GM19025 (cell line): ENCODE measurements around the gene SFXN5.
"Not testable (repeated sequence)": the region's sequence is repeated elsewhere in the genome, so short reads cannot be mapped to it uniquely, and the experiment has no call there.

Experiments
- ATAC-seq: cut with Tn5 transposase; IDR thresholded peaks from one replicate; pipeline ENCODE4 v1.9.1; 2021; ENCODE audit warnings: mild to moderate bottlenecking, low read depth, moderate library complexity; ENCODE audit not compliant: unreplicated experiment

Gene SFXN5

DNA sequence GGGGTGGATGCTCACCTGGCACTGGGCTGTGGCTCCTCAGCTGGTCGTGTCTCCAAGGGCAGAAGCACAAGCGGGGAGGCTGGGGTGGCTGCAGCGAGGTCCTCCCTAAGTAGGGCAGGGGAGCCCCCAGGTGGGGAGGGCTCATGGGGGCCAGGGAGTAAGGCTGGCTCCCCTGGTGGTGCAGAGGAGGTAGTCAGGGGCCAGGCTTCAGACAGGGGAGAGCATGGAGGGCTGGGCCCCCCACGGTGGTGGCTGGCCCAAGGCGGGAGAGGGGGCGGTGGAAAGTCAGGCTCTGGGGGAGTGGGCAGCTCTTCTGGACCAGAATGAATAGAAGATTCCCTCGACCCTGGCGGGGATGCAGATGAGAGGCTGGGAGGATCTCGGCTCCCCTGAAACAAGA lies 8.1 kb upstream of the SFXN5 start:
- no peak for ATAC-seq

DNA sequence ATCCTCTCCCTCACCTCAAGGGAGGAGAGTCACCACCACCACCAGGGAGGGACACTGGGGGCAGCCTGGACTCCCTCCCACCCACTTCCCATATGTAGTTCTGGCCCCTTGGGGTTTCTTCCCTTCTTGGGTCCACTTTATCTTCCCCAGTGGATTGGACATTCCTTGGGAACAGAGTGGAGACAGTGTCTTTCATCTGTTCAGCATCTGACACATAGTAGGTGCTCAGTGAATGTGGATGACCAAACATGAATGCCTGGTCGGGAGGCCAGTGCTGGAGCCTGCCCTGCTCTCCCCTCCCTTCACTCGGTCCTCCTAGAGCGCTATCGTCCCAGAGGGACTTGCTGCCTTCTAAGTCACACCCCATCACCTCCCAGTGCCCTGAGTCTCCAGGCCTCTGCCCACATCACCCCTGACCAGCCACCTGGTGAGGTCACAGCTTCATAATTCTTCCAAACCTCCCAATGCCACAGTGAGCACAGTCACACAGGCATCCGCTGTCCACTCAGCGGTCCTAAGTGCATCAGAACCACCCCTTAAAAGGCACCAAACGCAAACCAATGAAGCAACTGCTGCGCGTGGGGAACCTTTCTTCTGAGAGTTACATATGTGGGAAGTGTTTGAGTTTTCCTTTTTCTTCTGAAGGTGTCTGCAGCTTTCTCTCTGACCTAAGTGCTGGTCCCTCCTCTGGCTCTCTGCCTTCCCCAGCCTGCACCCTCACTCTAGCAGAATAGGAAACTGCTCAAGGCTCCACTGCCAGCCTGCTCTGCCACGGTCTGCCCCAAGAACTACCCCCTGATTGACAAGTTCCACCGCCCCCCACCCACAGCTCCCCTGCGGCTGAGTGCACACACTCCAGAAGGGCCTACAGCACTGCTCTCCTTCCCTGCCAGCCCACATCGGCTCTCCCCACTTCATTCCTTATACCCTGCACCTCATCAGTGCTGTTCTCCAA lies 7.2 kb upstream of the SFXN5 start:
- ATAC-seq: no peak

DNA sequence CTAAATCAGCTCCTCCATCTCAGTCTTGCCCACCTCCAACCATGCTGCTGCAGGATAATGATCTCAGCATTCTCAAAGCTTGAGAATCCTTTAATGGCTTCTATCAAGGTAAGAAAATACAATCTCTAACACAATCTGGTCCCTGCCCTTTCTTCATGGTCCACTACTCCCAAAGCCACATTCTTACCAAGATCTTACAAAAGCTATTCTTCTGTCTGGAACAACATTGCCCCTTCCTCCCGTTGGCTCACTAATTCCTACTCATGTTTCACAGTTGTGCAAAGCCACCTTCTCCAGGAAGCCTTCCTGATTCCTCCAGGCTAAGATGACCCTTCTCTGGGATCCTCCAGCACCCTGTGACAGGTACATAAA lies 5.9 kb upstream of the SFXN5 start:
- ATAC-seq: no peak

DNA sequence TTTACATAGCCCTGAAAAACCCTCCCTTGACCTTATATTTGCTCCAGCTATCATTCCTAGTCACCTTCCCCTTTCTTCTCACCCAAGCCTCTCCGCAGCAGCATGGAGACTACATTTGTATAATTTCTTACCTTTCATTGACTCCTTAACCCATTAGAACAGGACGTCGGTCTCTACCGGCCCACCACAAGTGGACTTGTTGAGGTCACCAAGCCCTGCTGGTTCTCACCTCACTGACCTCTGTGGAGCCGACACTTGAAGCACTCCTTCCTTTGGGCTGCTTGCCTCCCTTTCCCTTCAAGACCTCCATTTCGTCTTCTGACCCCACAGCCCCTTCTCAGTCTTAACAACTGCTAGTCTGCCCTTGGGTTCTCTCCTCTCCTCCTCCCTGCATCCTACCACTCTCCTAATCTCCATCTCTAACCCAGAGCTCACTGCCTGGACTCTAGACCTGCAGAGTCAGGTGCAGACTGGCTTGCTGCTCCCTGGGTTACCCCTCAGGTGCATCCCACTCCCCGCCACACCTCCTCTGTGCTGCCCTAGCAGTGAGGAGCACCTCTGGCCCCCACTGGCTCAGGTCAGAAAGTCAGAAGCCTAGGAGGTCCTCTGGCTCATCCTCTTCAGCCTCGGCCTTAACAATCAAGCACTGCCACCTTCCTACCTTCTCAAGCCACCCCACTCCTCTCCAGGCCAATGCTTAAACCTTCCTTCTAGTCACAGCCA lies 5.3 kb upstream of the SFXN5 start:
- ATAC-seq: no peak

DNA sequence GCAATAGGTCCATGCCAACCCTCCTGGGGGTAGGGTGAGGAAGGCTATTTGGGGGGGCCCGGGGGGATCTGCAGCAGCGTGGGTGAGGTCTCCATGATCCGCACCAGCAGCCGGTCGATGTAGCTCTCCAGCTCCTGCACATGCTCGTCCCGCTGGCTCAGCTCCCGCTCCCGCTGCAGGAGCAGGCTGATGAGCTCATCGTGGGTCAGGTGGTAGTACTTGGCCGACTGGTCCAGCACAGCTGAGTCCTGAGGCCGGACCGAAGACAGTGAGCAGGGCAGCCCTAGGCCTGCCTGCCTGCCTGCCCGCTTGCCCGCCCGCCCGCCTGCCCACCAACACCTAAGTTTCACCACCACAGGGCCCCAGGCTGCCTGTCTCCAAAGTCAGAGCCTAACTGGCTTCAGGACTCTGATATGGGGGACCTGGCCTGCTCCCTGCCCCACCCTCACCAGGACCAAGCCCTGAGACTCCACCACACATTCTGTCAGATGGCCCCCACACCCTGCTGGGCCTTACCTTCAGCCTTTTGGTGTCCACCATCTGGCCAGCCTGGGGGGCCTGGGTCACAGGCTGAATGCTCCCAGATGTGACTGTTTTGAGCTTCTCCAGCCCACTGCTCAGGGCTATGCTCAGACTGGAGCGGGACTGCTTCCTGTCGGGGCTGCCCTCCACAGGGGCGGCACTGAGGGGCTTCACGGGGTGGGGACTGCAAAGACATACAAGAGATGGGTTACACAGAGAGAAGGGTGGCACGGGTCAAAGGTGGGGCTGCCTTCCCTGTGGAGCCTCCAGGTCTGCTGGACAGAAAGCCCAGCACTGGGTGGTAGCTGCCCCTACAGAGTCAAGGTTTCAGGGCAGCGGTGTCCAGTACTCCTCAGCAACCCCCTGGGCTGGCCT lies 4.2 kb upstream of the SFXN5 start:
- no peak for ATAC-seq

DNA sequence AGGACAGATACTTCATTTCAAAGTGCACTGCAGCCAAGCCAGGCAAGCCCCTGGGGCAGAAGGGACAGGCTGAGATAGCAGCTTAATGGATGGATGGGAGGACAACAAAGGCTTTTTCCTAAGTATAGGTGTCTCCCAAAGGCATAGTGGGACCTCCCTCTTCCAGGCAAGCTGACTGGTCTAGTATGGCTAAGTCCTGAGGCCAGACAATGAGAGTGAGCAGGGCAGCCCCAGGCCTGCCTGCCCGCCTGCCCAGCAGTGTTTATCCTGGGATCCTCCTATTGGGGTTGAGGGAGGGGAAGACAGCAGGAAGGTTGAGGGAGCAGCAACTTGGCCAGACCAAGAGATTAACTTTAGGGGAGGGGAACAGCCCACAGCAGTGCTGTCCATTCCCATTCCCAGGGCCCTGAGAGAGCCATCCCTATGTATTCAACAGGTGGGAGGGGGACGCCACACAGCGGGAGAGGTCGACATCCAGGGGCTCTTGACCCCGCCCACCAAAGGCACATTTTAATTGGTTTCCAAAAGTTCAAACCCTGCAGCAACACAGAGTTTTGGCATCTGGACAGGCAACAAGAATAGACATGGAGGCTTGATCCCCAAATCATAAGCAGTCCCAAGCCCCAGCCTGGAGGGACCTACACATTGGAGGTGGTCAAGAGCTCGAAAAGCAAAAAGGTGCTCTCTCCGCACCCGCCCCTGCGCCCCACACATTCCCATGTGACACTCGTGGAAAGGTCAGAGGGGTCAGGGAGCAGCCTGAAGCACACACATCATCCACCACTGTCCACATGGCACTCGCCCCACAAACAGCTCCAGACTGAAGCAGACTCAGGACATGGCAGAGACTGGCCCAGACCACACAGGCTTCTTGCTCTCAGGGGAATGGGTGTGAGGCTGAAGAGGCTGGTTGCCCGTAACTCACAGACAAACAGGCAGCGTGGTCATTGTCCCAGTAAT lies 2.9 kb upstream of the SFXN5 start:
- no peak for ATAC-seq

DNA sequence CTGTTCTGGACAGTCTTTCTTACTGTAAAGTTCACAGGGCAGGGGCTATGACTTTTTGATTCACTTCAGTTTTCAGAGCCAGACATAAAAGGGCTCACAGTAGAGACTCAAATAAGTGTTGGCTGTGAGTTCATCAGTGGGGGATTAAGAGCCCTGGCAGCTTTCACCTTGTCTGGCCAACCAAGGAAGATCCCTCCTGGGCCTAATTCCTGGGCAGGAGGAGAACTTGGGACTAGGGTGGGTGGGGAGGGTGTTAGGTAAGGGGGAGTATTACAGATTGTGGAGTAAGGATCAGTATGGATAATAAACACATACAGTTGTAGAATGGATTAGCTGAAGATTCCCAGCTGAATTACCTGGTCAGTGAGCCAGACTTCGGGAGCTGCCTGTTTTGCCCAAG lies 904 bp upstream of the SFXN5 start:
- ATAC-seq: no peak

DNA sequence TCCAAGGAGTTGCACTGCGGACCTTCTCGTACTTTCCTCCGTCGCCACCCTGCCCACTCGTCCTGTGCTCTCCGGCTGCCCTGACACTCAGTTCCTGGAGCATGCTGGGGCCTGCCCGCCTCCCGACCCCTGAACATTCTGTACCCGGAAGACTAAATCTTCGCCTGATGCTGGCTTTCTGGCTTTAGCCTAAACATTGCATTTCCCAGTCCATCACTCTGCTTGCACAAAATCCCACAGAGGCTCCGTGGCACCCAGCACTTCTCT lies 550 bp upstream of the SFXN5 start:
- ATAC-seq: peak; percentile 2

DNA sequence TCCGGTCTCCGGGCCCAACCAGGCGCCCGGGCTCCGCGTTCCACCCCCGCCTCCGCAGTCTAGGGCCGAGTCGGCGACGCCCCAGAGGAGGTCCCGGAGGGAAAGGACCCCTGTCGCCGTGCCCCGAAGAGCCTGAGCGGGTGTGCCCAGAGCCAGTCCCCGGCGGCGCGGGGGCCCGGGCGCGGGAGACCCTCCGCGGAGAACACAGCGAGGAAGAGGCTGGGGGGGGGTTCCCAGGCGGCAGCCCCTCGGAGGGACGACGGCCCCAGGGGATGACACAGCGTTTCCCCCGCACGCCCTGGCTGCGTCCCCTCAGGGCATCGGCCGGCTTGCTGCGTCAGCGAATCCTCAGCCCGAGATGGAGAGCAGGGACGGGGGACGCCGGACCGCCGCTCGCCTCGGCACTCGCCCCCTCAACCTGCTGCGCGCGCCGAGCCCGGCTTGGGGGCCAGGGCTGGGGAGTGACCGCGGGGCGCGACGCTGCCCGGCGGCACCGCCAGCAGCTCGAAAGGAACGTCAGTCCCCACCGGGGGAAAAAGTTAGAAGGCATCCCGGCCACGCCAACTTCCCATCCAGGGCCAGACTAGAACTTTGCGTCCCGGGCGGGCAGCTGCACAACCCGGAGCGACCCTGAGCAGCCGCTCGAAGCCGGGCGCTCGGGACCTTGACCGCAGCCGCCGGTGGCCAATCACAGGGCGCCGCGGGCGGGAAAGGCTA lies 711 bp downstream of the SFXN5 start:
- ATAC-seq: peak; percentile 27

DNA sequence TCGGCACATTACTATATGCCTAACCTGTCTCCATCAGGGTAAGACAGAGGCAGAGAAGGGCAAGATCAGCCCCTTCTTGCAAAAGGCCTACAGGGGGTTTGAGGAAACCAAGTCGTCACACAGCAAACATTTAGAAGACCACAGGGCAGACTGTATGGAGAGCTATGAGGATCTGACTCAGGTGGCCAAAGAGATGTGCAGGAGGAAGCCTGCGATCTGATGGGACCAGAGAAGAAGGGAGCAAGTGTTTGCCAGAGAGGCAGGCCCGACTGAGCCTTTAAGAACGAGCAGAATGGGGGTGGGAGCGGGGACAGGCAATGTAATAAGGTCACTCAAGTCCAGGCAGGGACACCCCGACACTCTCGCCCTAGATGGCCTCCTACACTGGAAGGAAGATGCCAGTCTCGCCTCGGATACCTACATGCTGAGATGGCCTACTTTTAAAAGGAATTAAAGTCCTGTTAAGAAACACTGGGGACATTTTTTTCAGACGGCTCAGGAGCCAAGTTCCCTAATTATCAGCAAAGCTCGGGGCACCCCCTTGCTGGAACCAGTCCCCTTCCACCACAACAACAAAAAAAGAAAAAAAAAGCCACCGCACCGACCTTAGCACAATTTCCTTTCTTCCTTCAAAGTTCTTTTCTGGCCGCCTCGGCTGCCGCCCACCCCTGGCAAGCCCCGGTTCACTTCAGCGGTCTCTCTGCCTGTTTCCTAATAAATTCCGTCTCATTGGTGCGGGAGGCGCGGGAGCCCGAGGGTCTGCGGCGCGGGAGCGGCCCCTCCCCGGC lies 1.5 kb downstream of the SFXN5 start:
- no peak for ATAC-seq

DNA sequence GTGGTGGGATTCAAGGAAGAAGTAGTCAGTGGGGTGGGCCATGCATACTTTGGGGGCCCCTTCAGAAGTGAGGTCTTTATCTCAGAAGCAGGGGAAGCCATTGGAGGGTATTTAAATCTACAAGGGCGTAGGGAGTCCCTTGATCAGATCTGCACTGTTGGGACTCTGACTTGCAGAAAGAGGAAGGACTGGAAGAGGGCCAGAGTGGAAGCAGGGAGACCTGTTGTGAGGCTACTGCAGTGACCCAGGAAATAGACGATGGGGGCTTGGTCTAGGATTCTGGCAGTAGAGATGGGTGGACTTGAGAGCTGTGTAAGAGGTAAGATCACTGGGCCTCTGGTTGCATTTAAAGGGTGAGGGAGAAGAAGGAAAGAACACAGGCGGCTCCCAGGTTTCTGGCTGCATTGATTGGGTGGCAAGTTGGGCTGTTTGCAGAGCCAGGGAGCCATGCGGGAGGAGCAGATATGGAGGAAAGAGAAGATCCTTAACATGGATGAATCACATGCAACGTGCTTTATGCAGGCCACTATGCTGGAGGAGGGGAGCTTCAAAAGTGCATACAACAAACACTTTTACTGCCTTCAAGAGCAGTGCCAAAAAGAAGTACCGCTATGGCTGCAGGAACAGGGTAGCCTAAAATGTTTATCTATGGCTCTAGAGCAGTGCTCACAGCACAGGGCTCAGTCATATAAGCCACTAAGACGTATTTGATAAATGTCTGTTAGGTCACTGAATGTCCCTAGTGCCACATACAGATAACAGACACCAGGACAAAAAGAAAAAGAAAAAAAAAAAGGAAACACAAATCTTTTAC lies 2.3 kb downstream of the SFXN5 start:
- no peak for ATAC-seq

DNA sequence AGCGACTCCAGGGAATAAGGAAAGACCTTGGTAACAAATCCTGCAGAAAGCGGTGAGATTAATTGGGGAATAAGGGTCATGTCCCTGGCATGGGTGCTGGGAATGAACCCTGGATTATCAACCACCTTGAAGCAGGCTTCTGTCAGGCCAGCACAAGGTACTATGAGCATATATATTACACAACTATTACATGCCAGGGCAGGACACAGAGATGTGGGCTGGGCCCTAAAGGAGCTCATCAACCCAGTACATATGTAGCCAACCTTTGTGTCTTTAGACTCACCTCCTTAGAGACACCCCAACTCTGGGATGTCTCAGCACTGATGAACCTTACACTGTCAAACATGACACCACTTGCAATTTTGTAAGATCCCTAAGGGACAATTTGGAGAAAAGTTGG lies 3.4 kb downstream of the SFXN5 start:
- no peak for ATAC-seq

DNA sequence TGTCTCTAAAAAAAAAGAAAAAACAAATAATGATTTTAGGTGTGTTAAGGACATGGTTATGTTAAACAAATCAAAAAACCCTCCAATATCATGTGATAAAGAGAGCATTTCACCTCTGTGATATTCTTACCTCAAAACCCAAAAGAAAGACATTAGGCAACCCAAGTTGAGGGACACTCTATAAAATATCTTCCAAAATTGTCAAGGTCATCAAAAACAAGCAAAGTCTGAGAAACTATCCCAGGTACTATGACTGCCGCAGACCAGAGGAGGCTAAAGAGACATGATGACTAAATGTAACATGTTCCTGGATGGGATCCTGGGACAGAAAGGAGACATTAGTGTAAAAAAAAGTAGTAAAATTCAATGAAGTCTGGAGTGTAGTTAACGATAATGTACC lies 4.5 kb downstream of the SFXN5 start:
- ATAC-seq: no peak

DNA sequence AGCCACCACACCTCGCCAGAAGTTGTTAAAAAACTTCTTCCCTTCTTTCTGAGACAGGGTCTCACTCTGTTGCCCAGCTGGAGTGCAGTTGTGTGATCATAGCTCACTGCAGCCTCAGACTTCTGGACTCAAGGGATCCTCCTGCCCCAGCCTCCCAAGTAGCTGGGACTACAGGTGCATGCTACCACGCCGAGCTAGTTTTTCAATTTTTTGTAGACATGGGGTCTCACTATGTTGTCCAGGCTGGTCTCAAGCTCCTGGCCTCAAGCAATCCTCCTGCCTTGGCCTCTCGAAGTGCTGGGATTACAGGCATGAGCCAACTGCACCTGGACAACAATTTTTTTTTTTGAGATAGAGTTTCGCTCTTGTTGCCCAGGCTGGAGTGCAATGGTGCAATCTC lies 6.4 kb downstream of the SFXN5 start:
- ATAC-seq: not testable (repeated sequence)

DNA sequence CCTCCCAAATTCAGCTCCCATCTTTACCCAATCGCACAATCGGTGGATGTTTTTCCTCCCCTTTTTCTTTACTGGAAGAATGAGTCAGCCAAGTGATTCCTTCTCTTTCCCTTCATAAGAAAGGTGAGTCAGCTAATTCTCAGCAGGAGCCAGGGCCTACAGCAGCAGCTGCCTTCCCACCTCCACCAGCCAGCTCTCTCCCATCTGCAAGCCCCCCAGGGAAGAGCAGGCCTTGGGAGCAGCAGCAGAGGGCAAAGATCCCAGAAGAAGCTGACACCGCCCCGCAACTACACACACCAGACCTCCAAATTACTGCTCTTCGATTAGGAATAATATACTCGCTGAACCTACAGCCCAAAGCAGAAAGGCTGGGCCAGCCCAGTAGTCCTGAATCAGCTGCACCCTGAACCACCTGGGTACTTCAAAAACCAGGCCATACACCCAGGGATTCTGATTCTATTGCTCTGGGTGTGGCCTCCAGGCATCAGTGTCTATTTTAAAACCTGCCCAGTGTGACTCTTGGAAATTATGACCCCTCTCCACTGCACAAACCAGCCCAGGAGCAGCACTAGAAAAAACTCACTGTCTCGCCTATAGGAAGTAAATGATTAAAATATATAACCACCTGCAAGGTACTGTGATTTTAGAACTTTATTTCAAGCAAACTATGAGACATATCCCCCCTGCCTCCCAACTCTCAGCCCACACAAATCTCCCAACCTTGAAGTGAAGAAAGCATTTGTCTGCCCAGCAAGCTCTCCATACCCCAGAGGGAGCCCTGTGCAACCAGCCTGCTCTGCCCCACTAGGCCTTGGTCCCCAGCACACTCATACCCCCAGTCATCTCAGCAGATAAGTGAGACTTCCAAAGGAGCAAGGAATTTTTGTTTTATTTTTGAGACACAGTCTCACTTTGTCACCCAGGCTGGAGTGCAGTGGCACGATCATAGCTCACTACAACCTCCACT lies 7.3 kb downstream of the SFXN5 start:
- ATAC-seq: no peak

DNA sequence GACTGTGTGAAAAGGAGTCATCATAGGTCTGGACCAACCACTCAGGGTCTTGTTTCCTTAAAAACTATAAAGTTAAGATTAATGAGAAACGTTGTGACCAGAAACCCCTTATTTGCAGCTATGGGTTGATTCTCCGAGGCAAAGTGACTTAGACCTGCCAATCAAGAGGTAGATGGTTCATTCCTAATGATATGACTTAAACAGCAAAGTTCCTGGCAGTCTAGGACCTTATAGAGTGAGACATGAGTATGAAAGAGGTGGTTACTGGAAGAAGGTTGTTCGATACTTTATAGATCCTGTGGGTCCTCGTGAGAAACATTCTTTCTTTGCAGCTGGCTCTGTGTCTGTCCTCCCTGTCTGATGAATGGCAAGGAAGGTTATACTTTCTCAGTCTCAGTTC lies 8.0 kb downstream of the SFXN5 start:
- ATAC-seq: no peak

DNA sequence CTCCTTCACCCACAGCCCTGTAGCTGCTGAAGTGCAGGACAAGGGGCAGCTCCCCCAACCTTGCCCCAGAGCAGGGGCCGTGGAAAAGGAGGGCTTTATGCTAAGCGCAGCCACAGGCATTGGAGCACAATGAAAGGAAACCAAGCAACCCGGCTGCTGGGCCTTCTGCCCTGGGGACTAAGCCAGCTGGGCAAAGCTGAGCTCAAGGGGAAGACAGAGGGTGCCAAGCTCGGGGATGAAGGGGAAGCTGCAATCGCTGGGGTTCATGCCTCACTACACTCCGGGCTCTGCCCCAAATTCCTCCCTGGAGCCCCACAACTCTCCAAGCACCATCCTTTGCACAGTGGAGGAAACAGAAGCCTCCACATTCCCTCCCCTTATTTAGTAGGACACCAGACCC lies 12.4 kb downstream of the SFXN5 start:
- ATAC-seq: no peak
